ENCODE data around the gene RIPOR3. TPM values are rescaled to one million over a fixed set of nuclear protein-coding genes. Genes with fewer than 3 reads are reported as not detected.

RIPOR3 gene
- total and polyA plus RNA-seq, 4 donors, result 4.3 to 9.9 (median 7.7) TPM

DNA sequence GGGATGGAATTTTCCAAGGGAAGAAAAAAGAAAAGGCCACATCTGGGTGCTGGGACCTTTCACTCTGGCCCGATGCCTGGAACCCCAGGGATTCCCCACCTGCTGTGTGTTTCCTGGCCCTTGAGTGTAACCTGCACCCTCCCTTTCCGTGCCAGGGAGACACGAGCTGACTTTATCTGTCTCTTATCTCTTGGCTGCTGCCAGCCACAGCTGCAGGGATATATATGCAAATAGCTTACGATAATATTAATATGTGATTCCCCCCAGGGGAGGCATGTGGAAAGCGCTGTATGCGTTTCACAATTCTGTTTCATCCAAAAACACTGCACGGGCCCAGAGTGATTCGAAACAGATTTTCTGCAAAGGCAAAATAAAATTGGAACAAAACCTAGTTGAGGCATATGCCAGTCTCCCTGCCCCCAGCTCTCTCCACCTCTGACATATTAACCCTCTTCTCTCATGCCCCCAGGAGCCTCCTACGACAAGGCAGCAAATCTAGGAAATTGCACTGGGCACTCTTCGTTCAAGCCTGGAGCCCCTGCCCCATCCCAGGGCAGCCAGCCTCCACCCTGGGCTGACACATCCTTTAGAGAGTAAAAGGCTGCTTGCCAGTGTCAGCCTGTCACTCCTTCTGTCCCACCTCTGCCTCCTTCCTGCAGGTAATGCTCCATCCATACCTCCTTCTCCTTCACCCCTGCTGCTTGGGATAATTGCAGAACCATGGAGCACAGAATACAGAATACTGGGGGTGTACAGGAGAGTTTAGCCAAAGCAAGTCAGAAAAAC, 1.3 kb downstream of the RIPOR3 start:
- Histone ChIP-seq H3K4me1 (ENCODE audit: control insufficient read depth in 5 of 5, insufficient read depth in 5 of 5, low read length in 5 of 5) (peaks cover 0 to 27% (median 9%) of the 10 kb centered on the region in 5 donors), H3K36me3 (ENCODE audit: control insufficient read depth in 4 of 4, insufficient read depth in 4 of 4, low read length in 4 of 4) (no peaks in the 10 kb centered on the region), H3K4me3 (no peak overlapping the region), H3K9ac (ENCODE audit: insufficient read depth in 1 of 2, low read length in 2 of 2) (no peak overlapping the region), H3K27me3 (ENCODE audit: control insufficient read depth in 3 of 3, insufficient read depth in 3 of 3, low read length in 2 of 3) (peaks cover 0 to 2% (median 0%) of the 10 kb centered on the region in 3 donors), H3K27ac (ENCODE audit: low read depth in 1 of 2, low read length in 1 of 2) (no peak overlapping the region), H3K9me3 (ENCODE audit: control insufficient read depth in 4 of 4, insufficient read depth in 3 of 4, low read length in 3 of 4) (no peaks in the 10 kb centered on the region)
- ATAC-seq (ENCODE audit: insufficient read depth, low FRiP score) (peak; percentile 41), DNase-seq (no peak)
- 41 to 42% methylated on average over 10 of the region's 10 CpGs for WGBS, 2 donors
- TF ChIP-seq, protein P1, sequence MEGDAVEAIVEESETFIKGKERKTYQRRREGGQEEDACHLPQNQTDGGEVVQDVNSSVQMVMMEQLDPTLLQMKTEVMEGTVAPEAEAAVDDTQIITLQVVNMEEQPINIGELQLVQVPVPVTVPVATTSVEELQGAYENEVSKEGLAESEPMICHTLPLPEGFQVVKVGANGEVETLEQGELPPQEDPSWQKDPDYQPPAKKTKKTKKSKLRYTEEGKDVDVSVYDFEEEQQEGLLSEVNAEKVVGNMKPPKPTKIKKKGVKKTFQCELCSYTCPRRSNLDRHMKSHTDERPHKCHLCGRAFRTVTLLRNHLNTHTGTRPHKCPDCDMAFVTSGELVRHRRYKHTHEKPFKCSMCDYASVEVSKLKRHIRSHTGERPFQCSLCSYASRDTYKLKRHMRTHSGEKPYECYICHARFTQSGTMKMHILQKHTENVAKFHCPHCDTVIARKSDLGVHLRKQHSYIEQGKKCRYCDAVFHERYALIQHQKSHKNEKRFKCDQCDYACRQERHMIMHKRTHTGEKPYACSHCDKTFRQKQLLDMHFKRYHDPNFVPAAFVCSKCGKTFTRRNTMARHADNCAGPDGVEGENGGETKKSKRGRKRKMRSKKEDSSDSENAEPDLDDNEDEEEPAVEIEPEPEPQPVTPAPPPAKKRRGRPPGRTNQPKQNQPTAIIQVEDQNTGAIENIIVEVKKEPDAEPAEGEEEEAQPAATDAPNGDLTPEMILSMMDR (IDR thresholded peaks at IDR 0.05; ENCODE audit: control extremely low read depth, extremely low read depth), result no peak

- no peak overlapping the region for H3K4me3 ChIP-seq
- no peak overlapping the region for H3K27ac ChIP-seq (ENCODE audit: low read depth in 1 of 2, low read length in 1 of 2)
- WGBS, 2 donors, result 90 to 92% methylated on average over 8 of the region's 8 CpGs
- no peak overlapping the region for H3K9ac ChIP-seq (ENCODE audit: insufficient read depth in 1 of 2, low read length in 2 of 2)
- H3K27me3 ChIP-seq (ENCODE audit: control insufficient read depth in 3 of 3, insufficient read depth in 3 of 3, low read length in 2 of 3), result peaks cover 0 to 2% (median 0%) of the 10 kb centered on the region in 3 donors
- no peaks in the 10 kb centered on the region for H3K36me3 ChIP-seq (ENCODE audit: control insufficient read depth in 4 of 4, insufficient read depth in 4 of 4, low read length in 4 of 4)
- H3K4me1 ChIP-seq (ENCODE audit: control insufficient read depth in 5 of 5, insufficient read depth in 5 of 5, low read length in 5 of 5), result peaks cover 0 to 23% (median 9%) of the 10 kb centered on the region in 5 donors
- no peaks in the 10 kb centered on the region for H3K9me3 ChIP-seq (ENCODE audit: control insufficient read depth in 4 of 4, insufficient read depth in 3 of 4, low read length in 3 of 4)
- DNase-seq (no peak), ATAC-seq (ENCODE audit: insufficient read depth, low FRiP score) (no peak)
- TF ChIP-seq, protein P1 (IDR thresholded peaks at IDR 0.05; ENCODE audit: control extremely low read depth, extremely low read depth), result no peak
Measured at GRCh38 chr20:50688256-50688975, 2.9 kb downstream of the RIPOR3 start.

DNA sequence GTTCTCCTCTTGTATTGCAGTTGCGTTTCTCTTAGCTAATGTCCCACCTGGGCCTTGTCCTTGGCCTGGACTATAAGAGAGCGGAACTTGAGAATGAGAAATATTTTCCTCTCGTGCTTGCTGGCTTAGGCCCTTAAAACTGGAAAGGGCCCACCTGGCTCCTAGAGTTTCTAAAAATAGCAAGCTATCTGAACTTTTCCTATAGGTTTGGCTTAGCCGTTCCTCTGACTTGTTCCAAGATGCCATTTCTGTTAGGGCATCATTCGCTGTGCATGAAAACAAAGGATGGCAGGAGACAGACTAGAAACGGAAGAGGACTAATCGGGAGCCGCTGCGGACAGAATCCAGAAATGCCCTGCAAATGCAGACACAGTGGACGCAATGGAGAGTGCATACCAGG, 4.5 kb downstream of the RIPOR3 start:
- Histone ChIP-seq H3K27me3 (ENCODE audit: control insufficient read depth in 3 of 3, insufficient read depth in 3 of 3, low read length in 2 of 3) (peaks cover 0 to 2% (median 0%) of the 10 kb centered on the region in 3 donors), H3K9ac (ENCODE audit: insufficient read depth in 1 of 2, low read length in 2 of 2) (no peak overlapping the region), H3K4me1 (ENCODE audit: control insufficient read depth in 5 of 5, insufficient read depth in 5 of 5, low read length in 5 of 5) (peaks cover 0 to 17% (median 9%) of the 10 kb centered on the region in 5 donors), H3K27ac (ENCODE audit: low read depth in 1 of 2, low read length in 1 of 2) (no peak overlapping the region), H3K36me3 (ENCODE audit: control insufficient read depth in 4 of 4, insufficient read depth in 4 of 4, low read length in 4 of 4) (no peaks in the 10 kb centered on the region), H3K4me3 (no peak overlapping the region), H3K9me3 (ENCODE audit: control insufficient read depth in 4 of 4, insufficient read depth in 3 of 4, low read length in 3 of 4) (no peaks in the 10 kb centered on the region)
- ATAC-seq (ENCODE audit: insufficient read depth, low FRiP score) (no peak), DNase-seq (peak in 1 of 3 donors; percentile 55)
- TF ChIP-seq, protein P1 (IDR thresholded peaks at IDR 0.05; ENCODE audit: control extremely low read depth, extremely low read depth), result no peak
- WGBS, 2 donors, result 86 to 89% methylated on average over 10 of the region's 10 CpGs

Data from lung (tissue), 12 donors.